ENCODE results near the gene HOXC10. TPM values are rescaled to one million over a fixed set of nuclear protein-coding genes. Genes with fewer than 3 reads are reported as not detected.

Gene HOXC10
- total and polyA plus RNA-seq, 4 donors, result 0.18 TPM; not detected in 3

- no peak overlapping the region for H3K4me3 ChIP-seq
- no peak for TF ChIP-seq CTCF (IDR thresholded peaks at IDR 0.05; ENCODE audit: control extremely low read depth, extremely low read depth)
- H3K4me1 ChIP-seq (ENCODE audit: control insufficient read depth in 5 of 5, insufficient read depth in 5 of 5, low read length in 5 of 5), result peaks cover 0 to 17% (median 10%) of the 10 kb centered on the region in 5 donors
- H3K9me3 ChIP-seq (ENCODE audit: control insufficient read depth in 4 of 4, insufficient read depth in 3 of 4, low read length in 3 of 4), result peaks cover 0 to 29% (median 0%) of the 10 kb centered on the region in 4 donors
- 8 to 22% methylated on average over 26 of the region's 26 CpGs for WGBS, 2 donors
- DNase-seq (no peak), ATAC-seq (ENCODE audit: insufficient read depth, low FRiP score) (no peak)
- H3K36me3 ChIP-seq (ENCODE audit: control insufficient read depth in 4 of 4, insufficient read depth in 4 of 4, low read length in 4 of 4), result no peaks in the 10 kb centered on the region
- no peak overlapping the region for H3K27ac ChIP-seq (ENCODE audit: low read depth in 1 of 2, low read length in 1 of 2)
- H3K9ac ChIP-seq (ENCODE audit: insufficient read depth in 1 of 2, low read length in 2 of 2), result no peak overlapping the region
- peaks cover 35 to 99% (median 89%) of the 10 kb centered on the region in 3 donors for H3K27me3 ChIP-seq (ENCODE audit: control insufficient read depth in 3 of 3, insufficient read depth in 3 of 3, low read length in 2 of 3)
These were observed 2.0 kb upstream of the HOXC10 start for GRCh38 chr12:53982648-53983567.

- ATAC-seq (ENCODE audit: insufficient read depth, low FRiP score), result no peak
- no peak overlapping the region for H3K4me3 ChIP-seq
- TF ChIP-seq CTCF (IDR thresholded peaks at IDR 0.05; ENCODE audit: control extremely low read depth, extremely low read depth), result no peak
- no peak overlapping the region for H3K27ac ChIP-seq (ENCODE audit: low read depth in 1 of 2, low read length in 1 of 2)
- peaks cover 0 to 28% (median 0%) of the 10 kb centered on the region in 4 donors for H3K9me3 ChIP-seq (ENCODE audit: control insufficient read depth in 4 of 4, insufficient read depth in 3 of 4, low read length in 3 of 4)
- H3K36me3 ChIP-seq (ENCODE audit: control insufficient read depth in 4 of 4, insufficient read depth in 4 of 4, low read length in 4 of 4), result no peaks in the 10 kb centered on the region
- 3 to 4% methylated on average over 17 of the region's 17 CpGs for WGBS, 2 donors
- peaks cover 32 to 98% (median 90%) of the 10 kb centered on the region in 3 donors for H3K27me3 ChIP-seq (ENCODE audit: control insufficient read depth in 3 of 3, insufficient read depth in 3 of 3, low read length in 2 of 3)
- no peak overlapping the region for H3K9ac ChIP-seq (ENCODE audit: insufficient read depth in 1 of 2, low read length in 2 of 2)
- DNase-seq, result peak in 2 of 3 donors; percentile 21 to 39
- peaks cover 0 to 17% (median 10%) of the 10 kb centered on the region in 5 donors for H3K4me1 ChIP-seq (ENCODE audit: control insufficient read depth in 5 of 5, insufficient read depth in 5 of 5, low read length in 5 of 5)
These were observed 1.4 kb upstream of the HOXC10 start for GRCh38 chr12:53983568-53983949.

GRCh38 chr12:53983950-53984572 lies 885 bp upstream of the HOXC10 start:
- peaks cover 0 to 28% (median 0%) of the 10 kb centered on the region in 4 donors for H3K9me3 ChIP-seq (ENCODE audit: control insufficient read depth in 4 of 4, insufficient read depth in 3 of 4, low read length in 3 of 4)
- no peaks in the 10 kb centered on the region for H3K36me3 ChIP-seq (ENCODE audit: control insufficient read depth in 4 of 4, insufficient read depth in 4 of 4, low read length in 4 of 4)
- WGBS, 2 donors, result 2 to 6% methylated on average over 29 to 30 of the region's 30 CpGs
- no peak for TF ChIP-seq CTCF (IDR thresholded peaks at IDR 0.05; ENCODE audit: control extremely low read depth, extremely low read depth)
- no peak overlapping the region for H3K27ac ChIP-seq (ENCODE audit: low read depth in 1 of 2, low read length in 1 of 2)
- H3K27me3 ChIP-seq (ENCODE audit: control insufficient read depth in 3 of 3, insufficient read depth in 3 of 3, low read length in 2 of 3), result peaks cover 32 to 98% (median 90%) of the 10 kb centered on the region in 3 donors
- H3K9ac ChIP-seq (ENCODE audit: insufficient read depth in 1 of 2, low read length in 2 of 2), result no peak overlapping the region
- H3K4me3 ChIP-seq, result no peak overlapping the region
- DNase-seq (no peak), ATAC-seq (ENCODE audit: insufficient read depth, low FRiP score) (no peak)
- peaks cover 0 to 17% (median 10%) of the 10 kb centered on the region in 5 donors for H3K4me1 ChIP-seq (ENCODE audit: control insufficient read depth in 5 of 5, insufficient read depth in 5 of 5, low read length in 5 of 5)

All from lung (tissue), 12 donors.